Measurements from ENCODE around the gene CAV1. TPM values are rescaled to one million over a fixed set of nuclear protein-coding genes. Genes with fewer than 3 reads are reported as not detected.

Gene CAV1
- total and polyA plus RNA-seq, 2 of the 4 experiments (the other 2 are of a cell fraction), result 1,592 to 1,808 TPM

DNA sequence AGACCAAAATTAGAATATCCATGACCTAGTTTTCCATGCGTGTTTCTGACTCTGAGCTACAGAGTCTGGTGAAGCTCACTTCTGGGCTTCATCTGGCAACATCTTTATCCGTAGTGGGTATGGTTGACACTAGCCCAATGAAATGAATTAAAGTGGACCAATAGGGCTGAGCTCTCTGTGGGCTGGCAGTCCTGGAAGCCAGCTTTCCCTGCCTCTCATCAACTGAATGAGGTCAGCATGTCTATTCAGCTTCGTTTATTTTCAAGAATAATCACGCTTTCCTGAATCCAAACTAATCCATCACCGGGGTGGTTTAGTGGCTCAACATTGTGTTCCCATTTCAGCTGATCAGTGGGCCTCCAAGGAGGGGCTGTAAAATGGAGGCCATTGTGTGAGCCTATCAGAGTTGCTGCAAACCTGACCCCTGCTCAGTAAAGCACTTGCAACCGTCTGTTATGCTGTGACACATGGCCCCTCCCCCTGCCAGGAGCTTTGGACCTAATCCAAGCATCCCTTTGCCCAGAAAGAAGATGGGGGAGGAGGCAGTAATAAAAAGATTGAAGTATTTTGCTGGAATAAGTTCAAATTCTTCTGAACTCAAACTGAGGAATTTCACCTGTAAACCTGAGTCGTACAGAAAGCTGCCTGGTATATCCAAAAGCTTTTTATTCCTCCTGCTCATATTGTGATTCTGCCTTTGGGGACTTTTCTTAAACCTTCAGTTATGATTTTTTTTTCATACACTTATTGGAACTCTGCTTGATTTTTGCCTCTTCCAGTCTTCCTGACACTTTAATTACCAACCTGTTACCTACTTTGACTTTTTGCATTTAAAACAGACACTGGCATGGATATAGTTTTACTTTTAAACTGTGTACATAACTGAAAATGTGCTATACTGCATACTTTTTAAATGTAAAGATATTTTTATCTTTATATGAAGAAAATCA, 35.5 kb downstream of the CAV1 start:
- H2BK20ac ChIP-seq (ENCODE audit: low read depth, low read length), result peak overlapping the region; percentile 11; the same call in 1 of the 2 replicates
- H3K36me3 ChIP-seq (ENCODE audit: control insufficient read depth, insufficient read depth, low read length), result peaks cover 24% of the 10 kb centered on the region
- DNase-seq, result no peak
- BruUV-seq (replicated peaks), result no TSS peak
- no peak overlapping the region for H2BK120ac ChIP-seq (ENCODE audit: low read depth, low read length)
- H3K9me3 ChIP-seq (ENCODE audit: control insufficient read depth, insufficient read depth, low read length), result no peaks in the 10 kb centered on the region
- peak overlapping the region; percentile 7; the same call in 1 of the 2 replicates for H3K23ac ChIP-seq (ENCODE audit: low read depth, low read length)
- no peak overlapping the region for H3K9ac ChIP-seq (ENCODE audit: low read depth, low read length)
- in situ Hi-C loops (cut with MboI; ENCODE audit: low sequenced_read_pairs), result no loop called here
- 100% methylated on average over 2 of the region's 7 CpGs; no CpG with 5 or more reads in 1 of the 2 experiments for WGBS, 2 experiments (ENCODE audit: extremely low coverage in 2 of 2, insufficient read length in 1 of 2)
- peaks cover 11% of the 10 kb centered on the region for H3K9me1 ChIP-seq (ENCODE audit: insufficient read depth, low read length)
- no peak overlapping the region for H3K56ac ChIP-seq (ENCODE audit: extremely low read depth, insufficient read depth, low read length)
- ChIA-PET POLR2A (ENCODE audit: unreplicated experiment) (interaction anchor here (0.5 kb wide), 1 partner anchor 334 kb away, joined by 4 read pairs; no protein-coding TSS in a partner anchor), CTCF (no interaction called here)
- no peak overlapping the region for H2BK5ac ChIP-seq (ENCODE audit: low read depth, low read length, poor library complexity, severe bottlenecking)
- H2AK5ac ChIP-seq (ENCODE audit: low read depth, low read length), result no peak overlapping the region
- dilution Hi-C loops (cut with HindIII; ENCODE audit: low sequenced_read_pairs, unreplicated experiment), result no loop called here
- no peak for TF ChIP-seq RAD21 (IDR thresholded peaks at IDR 0.05; ENCODE audit: low read length)
- TF ChIP-seq BHLHE40 (IDR thresholded peaks at IDR 0.05; ENCODE audit: low read depth, low read length), result no peak
- TF ChIP-seq MAFK (IDR thresholded peaks at IDR 0.05; ENCODE audit: low read depth, low read length), result no peak
- no peak for TF ChIP-seq SMC3 (IDR thresholded peaks at IDR 0.05; ENCODE audit: low read depth, low read length)
- TF ChIP-seq RCOR1 (IDR thresholded peaks at IDR 0.05; ENCODE audit: insufficient replicate concordance, low read length), result no peak
- no peak for TF ChIP-seq CHD1 (IDR thresholded peaks at IDR 0.05; ENCODE audit: low read depth, low read length)
- TF ChIP-seq FOS (IDR thresholded peaks at IDR 0.05; ENCODE audit: low read depth, low read length), result no peak
- TF ChIP-seq, protein P1, sequence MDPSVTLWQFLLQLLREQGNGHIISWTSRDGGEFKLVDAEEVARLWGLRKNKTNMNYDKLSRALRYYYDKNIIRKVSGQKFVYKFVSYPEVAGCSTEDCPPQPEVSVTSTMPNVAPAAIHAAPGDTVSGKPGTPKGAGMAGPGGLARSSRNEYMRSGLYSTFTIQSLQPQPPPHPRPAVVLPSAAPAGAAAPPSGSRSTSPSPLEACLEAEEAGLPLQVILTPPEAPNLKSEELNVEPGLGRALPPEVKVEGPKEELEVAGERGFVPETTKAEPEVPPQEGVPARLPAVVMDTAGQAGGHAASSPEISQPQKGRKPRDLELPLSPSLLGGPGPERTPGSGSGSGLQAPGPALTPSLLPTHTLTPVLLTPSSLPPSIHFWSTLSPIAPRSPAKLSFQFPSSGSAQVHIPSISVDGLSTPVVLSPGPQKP (IDR thresholded peaks at IDR 0.05; ENCODE audit: borderline replicate concordance, low read depth, low read length), result no peak
- TF ChIP-seq, protein P2, sequence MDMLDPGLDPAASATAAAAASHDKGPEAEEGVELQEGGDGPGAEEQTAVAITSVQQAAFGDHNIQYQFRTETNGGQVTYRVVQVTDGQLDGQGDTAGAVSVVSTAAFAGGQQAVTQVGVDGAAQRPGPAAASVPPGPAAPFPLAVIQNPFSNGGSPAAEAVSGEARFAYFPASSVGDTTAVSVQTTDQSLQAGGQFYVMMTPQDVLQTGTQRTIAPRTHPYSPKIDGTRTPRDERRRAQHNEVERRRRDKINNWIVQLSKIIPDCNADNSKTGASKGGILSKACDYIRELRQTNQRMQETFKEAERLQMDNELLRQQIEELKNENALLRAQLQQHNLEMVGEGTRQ (IDR thresholded peaks at IDR 0.05; ENCODE audit: low read depth, low read length), result no peak
- H3K14ac ChIP-seq (replicated peaks; ENCODE audit: low read depth, low read length), result no peak overlapping the region
- peaks cover 3% of the 10 kb centered on the region; the same call in 1 of the 2 replicates for H4K20me1 ChIP-seq (ENCODE audit: insufficient read depth, low read length)
- H3K27me3 ChIP-seq (ENCODE audit: control insufficient read depth, insufficient read depth, low read length), result no peaks in the 10 kb centered on the region
- peaks cover 11 to 42% of the 10 kb centered on the region in 2 experiments for H3K79me1 ChIP-seq (ENCODE audit: low read depth in 1 of 2, low read length in 2 of 2)
- H3K4ac ChIP-seq (ENCODE audit: low read depth, low read length), result no peak overlapping the region; the same call in 1 of the 2 replicates
- ATAC-seq (ENCODE audit: low read depth), result no peak
- no peak overlapping the region for H3K4me3 ChIP-seq (ENCODE audit: insufficient read depth, low read depth, low read length)
- intact Hi-C loops (cut with micrococcal nuclease), result no loop called here
- no peak overlapping the region; the same call in 1 of the 2 replicates for H3K18ac ChIP-seq (ENCODE audit: low read depth, low read length)
- H4K5ac ChIP-seq (ENCODE audit: low read depth, low read length), result no peak overlapping the region
- no peak overlapping the region for H2AK9ac ChIP-seq (replicated peaks; ENCODE audit: low read depth, low read length, poor library complexity)
- no peak overlapping the region for H3K27ac ChIP-seq (ENCODE audit: insufficient read depth, low read length)
- H2BK15ac ChIP-seq (ENCODE audit: low read depth, low read length), result no peak overlapping the region
- no peak overlapping the region for H2AFZ ChIP-seq (replicated peaks; ENCODE audit: low read length, poor library complexity)
- no peak overlapping the region for H3K4me2 ChIP-seq (ENCODE audit: low read depth, low read length)
- no peak overlapping the region for H4K91ac ChIP-seq (ENCODE audit: insufficient read depth, low read depth, low read length)
- H3K4me1 ChIP-seq (ENCODE audit: control insufficient read depth, insufficient read depth, low read length), result peaks cover 4% of the 10 kb centered on the region; the same call in 1 of the 2 replicates
- no peak overlapping the region for H4K8ac ChIP-seq (ENCODE audit: low read depth in 2 of 2, low read length in 2 of 2)
